Smooth muscle cell (in vitro differentiated cells): Measurements from ENCODE around the gene HOXD13. TPM values are rescaled to one million over a fixed set of nuclear protein-coding genes. Genes with fewer than 3 reads are reported as not detected.

ENCODE experiments used
- DNase-seq: peaks from one replicate; lab custom pipeline; 2025; ENCODE audit not compliant: unreplicated experiment; lab: John Stamatoyannopoulos, UW
- H2AFZ ChIP-seq: fragments of 200-600 bp; sonication (generic); 2 replicates; pipeline ENCODE4 v1.6.0; 2016; ENCODE audit warnings: antibody characterized with exemption, low read depth, mild to moderate bottlenecking
- H3F3A ChIP-seq: fragments of 200-600 bp; sonication (generic); 2 replicates; pipeline ENCODE4 v1.6.0; 2017; ENCODE audit warnings: antibody characterized with exemption, low read depth
- H3K27ac ChIP-seq: fragments of 200-600 bp; sonication (generic); 2 replicates; pipeline ENCODE4 v1.5.1; 2016; ENCODE audit warnings: low read depth, mild to moderate bottlenecking
- H3K27me3 ChIP-seq: fragments of 200-600 bp; sonication (generic); 2 replicates; pipeline ENCODE4 v1.6.1; 2016; ENCODE audit warnings: low read depth, mild to moderate bottlenecking
- H3K36me3 ChIP-seq: fragments of 200-600 bp; sonication (generic); 2 replicates; pipeline ENCODE4 v1.5.1; 2016; ENCODE audit warnings: low read depth
- H3K4me1 ChIP-seq: fragments of 200-600 bp; sonication (generic); 2 replicates; pipeline ENCODE4 v1.5.1; 2016; ENCODE audit warnings: low read depth
- H3K4me2 ChIP-seq: fragments of 200-600 bp; sonication (generic); 2 replicates; pipeline ENCODE4 v1.6.0; 2016; ENCODE audit warnings: mild to moderate bottlenecking
- H3K4me3 ChIP-seq: fragments of 200-600 bp; sonication (generic); 2 replicates; pipeline ENCODE4 v1.5.1; 2016; ENCODE audit warnings: mild to moderate bottlenecking
- H3K79me2 ChIP-seq: fragments of 200-600 bp; sonication (generic); 2 replicates; pipeline ENCODE4 v1.6.0; 2016; ENCODE audit warnings: low read depth, mild to moderate bottlenecking
- H3K9ac ChIP-seq: fragments of 200-600 bp; sonication (generic); 2 replicates; pipeline ENCODE4 v1.6.0; 2016; ENCODE audit warnings: low read depth
- H3K9me3 ChIP-seq: fragments of 200-600 bp; sonication (generic); replicated peaks from 2 replicates; pipeline ENCODE4 v1.5.1; 2016; ENCODE audit warnings: low read depth
- H4K20me1 ChIP-seq: fragments of 200-600 bp; sonication (generic); 2 replicates; pipeline ENCODE4 v1.6.0; 2016; ENCODE audit warnings: low read depth
- WGBS: methylation state at CpG from one replicate; pipeline ENCODE4 v1.1.7; 2016; ENCODE audit warnings: low lambda C conversion rate; 5-methylcytosine and 5-hydroxymethylcytosine counted together
- polyA plus RNA-seq: library from polyadenylated mRNA; unstranded; fragments of >200 nt; fragmentation: Nextera tagmentation; extraction: Ambion mirVana; gene quantifications from 2 replicates; pipeline ENCODE4 v1.2.1, GENCODE V29; 2016
- total RNA-seq: library from RNA; depleted of rRNA; stranded (reverse); fragments of >200 nt; gene quantifications from 2 replicates; pipeline ENCODE4 v1.2.3, GENCODE V29; 2014
- TF ChIP-seq, protein P1 (sequence below): fragments of 200-600 bp; sonication (generic); IDR thresholded peaks from 2 replicates; pipeline ENCODE4 v1.5.1; 2017; ENCODE audit warnings: borderline replicate concordance, mild to moderate bottlenecking, antibody characterized with exemption; ENCODE audit not compliant: insufficient read depth, poor library complexity, severe bottlenecking

Gene HOXD13
- total and polyA plus RNA-seq, 2 experiments from 2014 or later: 0.31 to 1.9 TPM

DNA sequence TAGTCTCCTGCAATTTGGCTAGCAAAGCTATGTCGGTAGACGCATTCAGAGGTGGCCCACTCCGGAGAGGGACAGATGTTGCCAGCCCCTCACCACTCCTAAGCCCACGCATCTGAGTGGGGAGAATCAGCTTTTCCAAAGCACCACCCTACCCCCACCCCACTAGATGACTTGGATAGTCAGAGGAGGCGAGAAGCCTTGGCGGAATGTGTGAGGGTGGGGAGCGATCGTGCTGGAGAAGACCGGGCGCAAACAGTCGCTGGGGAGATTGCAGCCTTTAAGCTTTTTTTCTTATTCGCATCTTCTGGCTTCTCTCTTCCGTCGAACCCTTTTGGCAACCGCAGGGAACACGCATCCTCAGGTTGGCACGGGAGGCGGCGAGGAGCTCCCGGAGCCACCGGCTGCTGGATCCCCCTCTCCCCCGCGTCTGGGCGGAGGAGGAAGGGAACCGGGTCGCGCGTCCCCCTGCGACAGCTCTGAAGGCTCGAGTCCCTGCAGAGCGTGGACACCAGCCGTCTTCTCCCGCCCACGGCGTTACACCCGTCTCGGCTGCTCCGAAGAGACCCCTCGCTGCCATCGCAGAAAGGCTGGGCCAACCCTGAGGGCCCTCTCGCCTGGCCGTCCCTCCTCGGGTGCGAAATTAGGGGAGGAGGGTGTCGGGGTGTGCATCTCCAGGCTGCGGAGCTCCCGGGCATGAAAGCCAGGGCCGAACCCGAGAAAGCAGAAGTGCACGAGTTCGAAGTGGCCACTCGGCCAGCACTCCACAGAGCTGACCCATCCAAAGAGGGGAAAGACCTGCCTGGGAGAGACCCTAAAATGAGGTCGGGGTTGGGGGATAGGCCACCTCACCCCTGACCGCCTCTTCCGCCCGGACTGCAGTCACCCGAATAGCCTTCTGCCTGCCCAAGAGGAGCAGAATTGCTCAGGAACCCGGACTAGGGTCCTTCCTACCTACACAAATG lies 20.9 kb upstream of the HOXD13 start:
- Histone ChIP-seq H3K27me3 (peaks cover 100% of the 10 kb centered on the region), H2AFZ (no peak overlapping the region), H3F3A (no peaks in the 10 kb centered on the region), H3K79me2 (no peaks in the 10 kb centered on the region), H3K9ac (no peak overlapping the region), H3K27ac (no peak overlapping the region), H3K36me3 (no peaks in the 10 kb centered on the region), H3K4me1 (peaks cover 15% of the 10 kb centered on the region), H3K9me3 (no peaks in the 10 kb centered on the region), H4K20me1 (no peaks in the 10 kb centered on the region), H3K4me3 (no peak overlapping the region), H3K4me2 (no peak overlapping the region)
- TF ChIP-seq, protein P1, sequence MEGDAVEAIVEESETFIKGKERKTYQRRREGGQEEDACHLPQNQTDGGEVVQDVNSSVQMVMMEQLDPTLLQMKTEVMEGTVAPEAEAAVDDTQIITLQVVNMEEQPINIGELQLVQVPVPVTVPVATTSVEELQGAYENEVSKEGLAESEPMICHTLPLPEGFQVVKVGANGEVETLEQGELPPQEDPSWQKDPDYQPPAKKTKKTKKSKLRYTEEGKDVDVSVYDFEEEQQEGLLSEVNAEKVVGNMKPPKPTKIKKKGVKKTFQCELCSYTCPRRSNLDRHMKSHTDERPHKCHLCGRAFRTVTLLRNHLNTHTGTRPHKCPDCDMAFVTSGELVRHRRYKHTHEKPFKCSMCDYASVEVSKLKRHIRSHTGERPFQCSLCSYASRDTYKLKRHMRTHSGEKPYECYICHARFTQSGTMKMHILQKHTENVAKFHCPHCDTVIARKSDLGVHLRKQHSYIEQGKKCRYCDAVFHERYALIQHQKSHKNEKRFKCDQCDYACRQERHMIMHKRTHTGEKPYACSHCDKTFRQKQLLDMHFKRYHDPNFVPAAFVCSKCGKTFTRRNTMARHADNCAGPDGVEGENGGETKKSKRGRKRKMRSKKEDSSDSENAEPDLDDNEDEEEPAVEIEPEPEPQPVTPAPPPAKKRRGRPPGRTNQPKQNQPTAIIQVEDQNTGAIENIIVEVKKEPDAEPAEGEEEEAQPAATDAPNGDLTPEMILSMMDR: no peak
- DNase-seq: no peak
- WGBS: 26% methylated on average over 58 of the region's 58 CpGs

DNA sequence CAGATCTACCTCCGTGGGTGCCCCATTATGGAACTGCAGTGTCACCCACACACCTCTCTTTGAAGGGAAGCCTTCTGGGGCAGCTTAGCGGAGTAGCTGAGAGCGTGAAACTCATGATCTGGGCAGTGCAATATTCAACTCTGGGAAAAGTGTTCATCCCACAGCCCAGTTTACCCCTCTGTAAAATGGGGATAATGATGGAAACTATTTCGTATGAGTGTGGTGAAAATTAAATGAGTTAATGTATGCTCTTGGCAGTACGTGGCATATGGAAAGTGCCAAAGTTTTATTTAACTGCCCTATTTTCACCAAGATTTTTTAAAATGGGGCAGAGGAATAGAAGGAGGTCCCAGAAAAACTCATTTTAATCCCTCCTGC lies 20.2 kb upstream of the HOXD13 start:
- Histone ChIP-seq H4K20me1 (no peaks in the 10 kb centered on the region), H3K4me3 (no peak overlapping the region), H3F3A (no peaks in the 10 kb centered on the region), H3K36me3 (no peaks in the 10 kb centered on the region), H3K79me2 (no peaks in the 10 kb centered on the region), H2AFZ (no peak overlapping the region), H3K4me2 (no peak overlapping the region), H3K27me3 (peaks cover 100% of the 10 kb centered on the region), H3K27ac (no peak overlapping the region), H3K9ac (no peak overlapping the region), H3K4me1 (peaks cover 12% of the 10 kb centered on the region), H3K9me3 (no peaks in the 10 kb centered on the region)
- TF ChIP-seq, protein P1: no peak
- WGBS: 59% methylated on average over 5 of the region's 5 CpGs
- no peak for DNase-seq

DNA sequence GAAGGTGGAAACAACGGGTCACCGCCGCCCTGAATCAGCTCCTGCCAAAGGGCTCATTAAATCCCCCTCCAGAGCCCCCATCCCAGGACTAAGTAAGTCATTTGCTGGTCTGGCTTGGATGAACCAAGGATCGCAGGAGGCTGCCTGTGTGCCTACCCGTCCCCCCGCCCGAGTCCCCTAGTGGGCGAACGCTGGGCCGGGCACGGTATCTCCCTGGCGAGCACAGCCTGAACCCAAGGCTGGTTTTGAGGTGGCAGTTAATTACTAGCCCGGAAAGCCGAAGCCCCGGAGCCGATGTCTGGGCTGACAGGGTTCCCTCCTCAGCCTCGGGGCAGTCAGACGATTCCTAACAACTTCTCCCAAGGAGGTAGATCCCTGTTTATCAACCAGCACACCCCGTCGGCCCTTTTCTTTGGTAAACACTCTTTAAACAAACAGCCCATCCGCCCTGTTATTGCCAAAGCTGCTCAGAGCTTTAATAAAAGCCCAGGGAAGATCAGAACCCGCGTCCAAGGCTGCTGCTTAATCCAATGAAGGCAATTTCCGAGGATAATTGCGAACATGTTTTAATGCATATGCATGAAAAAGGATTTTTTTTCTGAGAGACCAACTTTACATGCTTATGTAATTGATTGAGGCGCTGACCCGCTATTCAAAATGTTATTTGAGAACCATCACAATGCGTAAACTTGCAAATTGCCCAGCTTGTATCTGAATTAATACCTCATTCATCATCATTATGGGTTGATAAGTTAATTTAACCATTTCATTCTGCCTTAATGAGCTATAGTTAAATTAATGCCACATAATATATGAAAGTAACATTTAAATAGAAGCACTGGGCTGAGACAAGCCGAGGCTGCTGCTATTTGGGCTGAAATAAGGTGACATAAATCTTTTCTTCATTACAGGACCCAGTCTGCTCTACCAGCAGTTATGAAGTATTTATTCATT lies 19.3 kb upstream of the HOXD13 start:
- H3K36me3 ChIP-seq: no peaks in the 10 kb centered on the region
- no peak overlapping the region for H3K4me3 ChIP-seq
- H3K27ac ChIP-seq: no peak overlapping the region
- H3K4me2 ChIP-seq: no peak overlapping the region
- no peak for DNase-seq
- H3F3A ChIP-seq: no peaks in the 10 kb centered on the region
- H2AFZ ChIP-seq: no peak overlapping the region
- no peak overlapping the region for H3K9ac ChIP-seq
- TF ChIP-seq, protein P1: no peak
- H3K79me2 ChIP-seq: no peaks in the 10 kb centered on the region
- WGBS: 18% methylated on average over 29 of the region's 29 CpGs
- H3K4me1 ChIP-seq: peaks cover 4% of the 10 kb centered on the region
- peaks cover 100% of the 10 kb centered on the region for H3K27me3 ChIP-seq
- no peaks in the 10 kb centered on the region for H4K20me1 ChIP-seq
- H3K9me3 ChIP-seq: no peaks in the 10 kb centered on the region
